HG03108 (cell line): ENCODE data around the gene STXBP1.
"Not testable (repeated sequence)": the region's sequence is repeated elsewhere in the genome, so short reads cannot be mapped to it uniquely, and the experiment has no call there.

Experiments used
- ATAC-seq: cut with Tn5 transposase; IDR thresholded peaks from one replicate; pipeline ENCODE4 v1.9.1; 2021; ENCODE audit warnings: moderate library complexity; ENCODE audit not compliant: unreplicated experiment

STXBP1 gene

DNA sequence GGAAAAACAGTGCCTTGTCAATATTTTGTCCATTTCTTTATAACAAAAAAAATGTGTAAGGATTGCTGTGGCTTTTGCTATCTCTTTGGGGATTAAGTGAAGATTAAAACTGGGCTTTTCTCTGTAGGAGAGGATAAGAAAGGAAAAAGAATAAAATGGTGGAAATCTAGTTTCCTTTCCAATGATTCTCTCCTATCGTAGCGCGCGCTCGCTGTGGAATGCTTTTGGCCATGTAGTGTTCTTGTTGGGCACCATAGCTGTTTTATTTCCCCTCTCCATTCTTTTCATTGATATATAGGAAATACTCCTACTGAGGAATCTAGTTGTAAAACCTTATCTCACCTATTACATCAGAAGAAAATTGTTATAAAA is 1.5 kb downstream of the STXBP1 start:
- ATAC-seq = no peak

GRCh38 chr9:127614961-127615360 is 2.9 kb downstream of the STXBP1 start:
- no peak for ATAC-seq

GRCh38 chr9:127621339-127621970 is 9.4 kb downstream of the STXBP1 start:
- not testable (repeated sequence) for ATAC-seq

DNA sequence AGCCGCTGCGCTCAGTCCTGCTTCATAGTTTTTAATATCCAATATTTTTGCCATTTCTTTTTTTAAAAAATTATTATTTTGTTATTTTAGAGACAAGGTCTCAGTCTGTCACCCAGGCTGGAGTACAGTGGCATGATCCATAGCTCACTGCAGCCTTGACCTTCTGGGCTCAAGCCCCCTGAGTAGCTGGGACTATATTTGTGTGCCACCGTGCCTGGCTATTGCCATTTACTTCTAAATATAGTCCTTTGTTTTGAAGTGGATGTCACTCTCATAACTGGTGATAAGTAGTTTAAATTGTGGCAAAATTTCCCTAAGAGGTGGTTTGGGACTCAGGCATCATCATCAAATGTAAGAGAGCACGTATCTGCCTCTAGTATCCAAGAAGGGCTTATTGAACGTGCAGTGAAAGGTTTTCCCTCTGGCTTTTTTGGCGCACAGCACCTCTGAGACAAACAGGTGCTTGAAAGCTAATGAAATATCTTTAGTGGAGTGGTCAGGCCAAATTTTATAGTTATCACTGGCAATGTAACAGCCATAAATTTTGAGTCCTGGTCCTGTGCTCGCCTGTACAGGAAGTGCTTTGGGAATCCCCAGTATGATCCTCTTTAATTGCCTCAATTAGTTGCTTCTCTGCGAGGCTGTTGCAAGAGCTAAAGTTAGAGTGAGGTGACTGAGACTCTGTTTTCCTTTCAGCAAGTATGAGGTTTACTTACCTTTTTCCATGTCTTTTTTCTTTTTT is 14.8 kb downstream of the STXBP1 start:
- no peak for ATAC-seq

DNA sequence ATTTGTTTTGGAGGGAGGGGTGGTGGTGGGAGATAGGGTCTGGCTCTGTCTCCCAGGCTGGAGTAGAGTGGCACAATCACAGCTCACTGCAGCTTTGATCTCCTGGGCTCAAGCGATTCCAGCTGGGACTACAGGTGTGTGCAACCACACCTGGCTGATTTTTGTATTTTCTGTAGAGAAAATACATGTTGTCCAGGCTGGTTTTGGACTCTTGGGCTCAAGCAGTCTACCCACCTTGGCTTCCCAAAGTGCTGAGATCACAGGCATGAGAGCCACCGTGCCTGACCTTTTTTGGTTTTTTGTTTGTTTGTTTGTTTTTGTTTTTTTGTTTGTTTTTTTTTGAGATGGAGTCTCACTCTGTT is 15.4 kb downstream of the STXBP1 start:
- ATAC-seq = no peak

DNA sequence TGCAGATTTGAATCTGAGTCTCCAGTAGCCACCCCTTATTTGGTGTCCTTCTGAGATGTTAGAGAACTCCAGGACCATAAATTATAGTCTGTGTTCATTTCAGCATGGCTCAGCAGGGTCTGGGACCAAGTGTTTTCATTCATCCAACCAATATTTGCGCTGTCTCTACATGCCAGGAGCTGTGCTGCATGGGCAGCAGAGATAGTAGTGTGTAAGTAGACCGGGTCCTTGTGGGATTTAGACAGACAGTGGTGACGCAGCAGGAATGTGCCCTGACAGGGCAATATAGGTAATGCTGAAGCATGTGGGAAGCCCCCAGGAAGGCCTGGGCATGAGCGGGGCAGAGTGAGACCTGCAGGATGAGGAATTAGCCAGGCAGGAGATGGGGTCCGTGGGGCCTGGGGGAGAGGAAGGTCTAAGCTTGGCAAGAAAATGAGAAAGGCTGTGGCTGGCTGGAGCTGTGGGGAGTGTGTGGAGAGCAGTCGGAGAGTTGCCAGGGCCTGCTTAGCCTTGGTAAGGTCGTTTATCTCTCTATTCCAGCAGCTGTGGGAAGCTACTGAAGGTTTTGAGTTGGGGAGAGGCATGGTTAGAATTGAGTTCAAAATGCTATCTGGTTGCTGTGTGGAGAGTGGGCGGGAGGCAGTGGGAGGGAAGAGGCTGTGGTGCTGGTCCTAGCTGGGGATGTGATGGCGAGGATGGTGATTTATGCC is 16.8 kb downstream of the STXBP1 start:
- no peak for ATAC-seq

DNA sequence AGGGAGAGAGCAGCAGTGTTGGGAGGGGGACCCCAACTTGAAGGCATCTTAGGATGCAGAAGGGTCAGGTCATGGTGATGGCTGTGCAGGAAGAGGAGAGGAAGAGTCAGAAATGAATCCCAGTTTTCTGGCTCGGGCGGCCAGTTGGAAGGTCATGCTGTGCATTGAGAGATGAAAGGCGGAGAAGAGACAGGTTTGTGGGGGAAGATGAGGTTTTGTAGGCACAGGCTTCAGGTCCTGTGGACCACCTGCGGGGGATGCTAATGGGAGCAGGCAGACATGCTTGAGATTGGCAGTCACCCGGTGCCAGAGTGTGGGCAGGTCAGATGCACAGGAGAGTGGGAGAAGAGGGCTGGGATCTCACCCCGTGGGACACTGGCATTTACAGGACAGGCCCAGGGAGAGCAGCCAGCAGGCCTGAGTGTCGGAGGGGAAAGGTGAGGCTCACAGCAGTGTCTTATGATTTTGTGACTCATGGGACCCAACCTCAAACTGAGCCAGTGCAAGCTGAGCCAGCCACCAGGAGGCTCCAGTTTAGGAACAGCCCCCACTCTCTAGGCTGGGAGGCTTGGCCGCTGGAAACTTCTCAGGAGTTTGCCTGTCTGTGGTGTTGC is 17.5 kb downstream of the STXBP1 start:
- ATAC-seq = no peak

DNA sequence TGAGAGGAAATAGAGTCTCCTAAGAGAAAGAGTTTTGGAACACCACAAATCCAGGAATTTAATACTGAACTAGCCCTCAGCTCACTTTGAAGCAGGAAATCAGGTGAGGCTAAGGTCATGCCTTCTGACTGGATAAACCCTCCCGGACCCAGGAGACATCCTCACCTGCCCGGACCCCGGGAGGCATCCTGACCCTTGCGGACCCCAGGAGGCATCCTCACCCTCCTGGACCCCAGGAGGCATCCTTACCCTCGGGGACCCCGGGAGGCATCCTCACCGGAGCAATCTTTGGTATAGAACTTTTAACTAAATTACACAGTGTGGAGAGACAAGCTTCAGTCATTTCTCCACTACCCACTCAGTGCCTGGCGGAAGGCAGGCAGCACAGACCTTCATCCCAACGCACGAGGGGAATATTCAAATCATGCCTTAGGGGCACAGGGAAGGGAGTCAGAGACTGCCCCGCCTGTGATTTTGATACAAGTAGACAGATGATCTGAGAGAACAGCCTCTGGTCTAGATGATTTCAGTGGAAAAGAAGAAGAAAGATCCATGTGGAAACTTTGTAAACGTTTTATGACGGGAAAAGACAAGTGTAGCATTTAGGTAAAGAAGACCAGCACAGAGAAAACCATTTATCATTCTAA is 21.3 kb downstream of the STXBP1 start:
- no peak for ATAC-seq

DNA sequence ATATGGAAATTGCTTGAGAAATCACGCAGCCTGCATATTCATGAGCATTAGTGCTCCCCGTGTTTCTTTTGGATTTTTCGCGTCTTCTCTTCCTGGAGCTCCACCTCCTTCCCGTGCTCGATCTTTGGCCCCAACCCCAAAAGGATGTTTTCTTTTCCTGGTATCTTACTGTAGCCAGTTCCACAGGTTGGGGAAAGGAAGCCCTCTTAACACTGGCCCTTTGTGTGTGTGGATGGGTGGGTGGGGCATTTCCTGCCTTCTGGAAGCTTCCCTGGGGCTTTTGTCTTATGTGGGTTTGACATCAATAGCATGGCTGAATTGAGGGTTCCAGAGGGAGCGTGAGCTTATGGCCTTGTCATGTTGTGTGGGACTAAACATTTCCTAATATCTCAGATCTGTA is 21.9 kb downstream of the STXBP1 start:
- no peak for ATAC-seq

- no peak for ATAC-seq
Measured at GRCh38 chr9:127634698-127635097, 22.6 kb downstream of the STXBP1 start.

DNA sequence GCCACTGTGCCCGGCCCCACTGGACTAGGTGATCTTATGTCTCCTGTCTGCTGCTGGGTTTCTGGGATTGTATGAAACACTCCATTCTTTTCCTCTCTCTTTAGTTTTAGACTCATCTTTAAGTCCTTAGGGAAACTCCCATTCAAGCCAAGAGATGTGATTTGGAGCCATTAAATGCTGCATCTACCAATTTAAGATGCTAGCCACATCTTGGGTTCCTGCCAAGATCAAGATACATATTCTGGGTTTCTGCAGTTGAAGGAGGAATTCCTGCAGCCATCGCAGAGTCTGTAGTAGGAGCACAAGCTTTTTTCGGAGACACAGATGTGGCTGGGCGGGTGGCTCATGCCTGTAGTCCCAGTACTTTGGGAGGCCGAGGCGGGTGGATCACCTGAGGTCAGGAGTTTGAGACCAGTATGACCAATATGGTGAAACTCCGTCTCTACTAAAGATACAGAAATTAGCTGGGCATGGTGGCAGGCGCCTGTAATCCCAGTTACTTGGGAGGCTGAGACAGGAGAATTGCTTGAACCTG is 23.2 kb downstream of the STXBP1 start:
- ATAC-seq = no peak

DNA sequence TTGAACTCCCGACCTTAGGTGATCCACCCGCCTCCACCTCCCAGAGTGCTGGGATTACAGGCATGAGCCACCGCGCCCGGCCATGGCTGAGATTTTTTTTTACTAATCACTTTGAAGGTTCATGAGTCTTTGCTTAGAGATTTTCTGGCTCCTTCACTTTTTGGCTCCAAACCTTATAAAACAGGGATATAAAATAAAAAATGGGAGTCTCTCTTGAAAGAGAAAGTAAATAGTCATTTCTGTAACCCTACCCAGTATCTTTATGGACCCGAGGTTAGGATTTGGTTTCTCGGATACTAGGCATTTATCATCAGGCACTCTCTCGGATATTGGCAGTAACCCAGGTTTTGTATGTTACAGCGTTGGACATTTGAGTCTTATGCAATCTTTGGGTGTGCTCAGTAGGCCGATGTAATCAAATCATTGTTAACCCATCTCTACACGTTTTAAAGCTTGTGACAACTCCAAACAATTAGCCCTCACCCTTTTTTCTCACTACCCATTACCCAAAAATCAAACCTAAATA is 25.3 kb downstream of the STXBP1 start:
- ATAC-seq = no peak

GRCh38 chr9:127640908-127641545 is 28.9 kb downstream of the STXBP1 start:
- ATAC-seq = no peak

DNA sequence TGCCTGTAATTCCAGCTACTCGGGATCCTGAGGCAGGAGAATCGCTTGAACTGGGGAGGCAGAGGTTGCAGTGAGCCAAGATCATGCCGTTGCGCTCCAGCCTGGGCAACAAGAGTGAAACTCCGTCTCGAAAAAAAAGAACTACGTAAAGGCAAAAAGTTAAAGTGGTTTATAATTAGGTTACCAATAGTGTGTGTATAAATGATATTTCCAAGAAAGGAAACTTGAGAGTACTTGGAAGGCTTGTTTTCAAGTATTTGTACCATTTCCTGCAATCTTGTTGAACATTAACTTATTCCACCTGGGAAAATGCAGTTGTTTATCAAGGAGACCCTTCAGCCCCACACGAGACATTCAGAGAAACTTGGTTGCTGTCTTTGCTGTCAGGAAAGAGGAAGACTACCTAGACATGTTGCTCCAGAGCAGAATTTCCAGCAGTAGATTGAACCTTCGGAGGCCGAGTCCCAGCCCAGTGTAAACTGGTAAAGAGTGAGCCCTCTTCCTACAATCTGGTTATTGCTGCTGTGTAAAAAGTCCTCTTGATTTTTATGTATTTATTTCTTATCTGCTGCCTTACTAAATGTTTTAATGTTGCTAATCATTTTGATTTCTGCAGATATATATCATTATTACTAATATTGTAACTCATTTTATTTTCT is 30.1 kb downstream of the STXBP1 start:
- ATAC-seq = no peak

DNA sequence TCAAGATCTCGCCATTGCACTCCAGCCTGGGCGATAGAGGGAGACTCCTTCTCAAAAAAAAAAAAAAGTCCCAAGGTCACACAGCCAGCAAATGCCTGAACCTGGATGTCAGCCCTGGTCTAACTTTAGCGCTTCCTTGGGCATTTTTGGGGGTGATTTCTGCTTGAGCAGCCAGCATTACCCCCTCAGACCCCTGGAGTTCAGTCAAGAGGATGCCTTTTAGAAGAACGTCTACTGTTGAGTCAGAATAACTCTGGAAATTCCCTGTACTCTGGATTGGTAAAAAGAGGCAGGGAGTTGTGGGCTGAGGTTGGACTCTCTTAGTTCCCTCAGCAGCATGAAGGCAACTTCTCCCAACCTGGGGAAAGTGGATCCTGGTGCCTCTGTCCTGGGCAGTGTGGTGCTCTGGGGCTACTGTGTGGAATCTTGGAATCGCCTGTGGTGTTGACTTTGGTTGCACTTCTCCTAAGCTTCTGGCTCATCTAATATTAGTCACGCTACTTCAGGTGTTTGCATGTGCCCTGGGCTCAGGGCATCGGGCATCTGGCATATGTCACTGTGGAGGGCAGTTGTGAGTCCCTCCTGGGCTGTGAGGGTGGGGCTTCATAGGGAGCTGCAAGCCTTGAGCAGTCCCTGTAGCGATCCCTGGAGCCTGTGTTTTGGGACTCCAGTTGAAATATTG is 32.2 kb downstream of the STXBP1 start:
- no peak for ATAC-seq

DNA sequence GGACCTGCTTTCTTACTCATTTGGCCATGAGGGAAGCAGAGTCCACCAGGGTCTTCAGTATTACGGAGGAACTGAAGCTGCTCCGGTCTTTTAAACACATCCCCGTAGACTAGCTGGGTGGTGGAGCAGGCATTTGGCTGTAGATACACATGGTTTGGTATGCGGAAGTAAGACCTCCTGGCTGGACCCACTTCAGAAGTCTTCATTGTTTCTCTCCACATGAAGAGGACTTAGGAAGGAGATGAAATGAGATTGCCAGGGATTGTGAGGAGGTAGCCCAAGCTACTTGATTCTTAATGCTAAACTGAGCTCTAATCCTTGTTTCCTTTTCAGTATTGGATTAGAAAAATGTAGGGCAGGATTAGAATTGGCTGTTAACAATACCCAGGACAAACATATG is 32.9 kb downstream of the STXBP1 start:
- no peak for ATAC-seq

DNA sequence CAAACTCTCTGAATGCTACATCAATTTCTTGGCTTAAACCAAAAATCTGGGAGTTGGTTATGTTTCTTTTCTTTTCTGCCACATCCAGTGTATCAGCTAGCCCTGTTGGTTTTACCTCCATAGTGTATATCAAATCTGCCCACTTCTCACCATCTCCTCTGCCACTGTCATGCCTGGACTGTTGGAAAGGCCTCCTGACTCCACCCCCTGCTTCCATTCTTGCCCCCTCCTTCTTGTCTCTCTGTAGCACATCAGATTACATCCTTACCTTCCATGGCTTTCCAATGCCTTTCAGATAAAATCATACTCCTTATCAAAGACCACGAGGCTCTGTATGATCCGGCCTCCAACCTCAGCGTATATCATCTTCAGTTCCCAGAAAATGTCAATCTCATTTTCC is 35.4 kb downstream of the STXBP1 start:
- no peak for ATAC-seq

DNA sequence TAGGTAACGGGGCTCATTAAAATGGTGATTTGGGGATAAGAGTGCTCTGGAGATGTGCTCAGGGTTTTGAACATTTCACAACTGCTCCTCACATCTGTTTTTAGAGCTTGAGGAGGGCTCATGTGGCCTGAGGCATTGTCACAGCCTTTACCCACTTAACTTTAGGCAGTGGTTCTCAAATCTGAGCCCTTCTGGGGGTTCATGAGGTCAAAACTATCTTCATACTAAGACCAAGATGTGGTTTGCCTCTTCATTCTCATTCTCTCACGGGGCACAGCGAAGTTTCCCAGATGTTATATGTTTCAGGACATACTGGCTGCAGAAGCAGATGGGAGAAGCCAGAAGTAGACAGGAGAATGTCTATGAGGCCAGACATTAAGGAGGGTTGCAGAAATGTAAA is 38.4 kb downstream of the STXBP1 start:
- no peak for ATAC-seq
